Stimulated activated CD4-positive, alpha-beta T cell treated with anti-CD3 and anti-CD28 coated beads, Interleukin-4, amount 100 ng/mL, for 4 hours (primary cell): ENCODE results near the gene HYPK.
"Not testable (repeated sequence)": the region's sequence is repeated elsewhere in the genome, so short reads cannot be mapped to it uniquely, and the experiment has no call there.

ENCODE experiments used
- DNase-seq, 2 experiments: peaks; one replicate each; pipeline ENCODE4 v3.0.0-alpha.2; 2020

The HYPK gene

GRCh38 chr15:43796566-43796965 lies 3.8 kb upstream of the HYPK start:
- DNase-seq, result no peak

DNA sequence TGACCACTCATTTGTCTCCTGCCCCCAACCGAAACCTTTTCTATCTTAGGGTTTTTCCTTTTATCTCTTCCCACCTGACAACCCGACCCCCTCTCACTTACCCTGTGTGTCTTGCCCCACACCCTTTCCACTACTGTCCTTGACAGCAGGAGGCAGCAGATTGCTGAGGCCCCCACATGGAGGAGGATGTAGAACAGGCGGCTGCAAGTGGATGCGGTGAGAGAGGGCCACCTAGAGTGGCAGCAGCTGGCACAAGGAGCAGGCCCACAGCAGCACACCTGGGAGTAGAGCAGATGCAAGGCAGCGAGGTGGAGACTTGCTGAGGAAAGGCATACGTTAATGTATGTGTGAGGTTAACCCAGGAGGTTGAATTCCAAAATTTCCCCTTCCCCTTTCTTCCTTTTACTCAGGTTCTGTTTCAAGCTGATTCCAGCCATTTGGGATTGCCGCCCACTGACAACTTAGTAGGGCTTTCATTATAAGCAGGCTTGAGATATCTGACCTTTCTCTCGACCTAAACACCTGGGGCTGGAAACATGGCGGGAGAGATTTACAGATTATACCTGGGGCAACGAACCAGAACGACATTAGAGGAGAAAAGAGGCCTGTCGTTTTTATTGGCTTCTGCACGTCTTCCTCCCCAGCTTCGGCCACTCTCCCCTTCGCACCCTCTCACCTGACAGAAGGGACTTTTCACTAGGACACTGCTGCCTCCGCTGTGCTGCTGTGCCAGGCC lies 1.0 kb upstream of the HYPK start:
- no peak for DNase-seq

DNA sequence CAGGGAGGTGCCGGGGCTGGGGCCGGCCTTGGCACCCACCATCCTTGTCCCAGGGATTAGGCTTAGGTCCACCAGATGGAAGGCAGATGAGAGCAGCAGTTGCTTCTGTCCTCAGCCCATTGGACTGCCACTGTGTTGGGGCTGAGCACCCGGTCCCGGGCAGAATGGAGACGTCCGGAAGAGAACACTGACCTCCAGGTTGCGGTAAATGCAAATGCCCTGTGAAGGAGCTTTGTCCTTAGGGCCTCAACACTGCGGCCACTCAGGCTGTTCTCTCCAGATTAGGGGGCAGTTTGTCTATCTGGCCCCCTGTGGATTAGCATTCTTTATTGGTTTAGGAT lies 484 bp upstream of the HYPK start, which contains the start of gene SERINC4:
Gene SERINC4 (minus strand): TSS at position 276 of the 341 bp plus-strand sequence. CDS start 234 bp downstream, at position 42.
- DNase-seq, result no peak

- DNase-seq, result not testable (repeated sequence)
Observed at GRCh38 chr15:43802676-43803075, 2.3 kb downstream of the HYPK start.

GRCh38 chr15:43808435-43808950 lies 8.1 kb downstream of the HYPK start:
- DNase-seq, result no peak

DNA sequence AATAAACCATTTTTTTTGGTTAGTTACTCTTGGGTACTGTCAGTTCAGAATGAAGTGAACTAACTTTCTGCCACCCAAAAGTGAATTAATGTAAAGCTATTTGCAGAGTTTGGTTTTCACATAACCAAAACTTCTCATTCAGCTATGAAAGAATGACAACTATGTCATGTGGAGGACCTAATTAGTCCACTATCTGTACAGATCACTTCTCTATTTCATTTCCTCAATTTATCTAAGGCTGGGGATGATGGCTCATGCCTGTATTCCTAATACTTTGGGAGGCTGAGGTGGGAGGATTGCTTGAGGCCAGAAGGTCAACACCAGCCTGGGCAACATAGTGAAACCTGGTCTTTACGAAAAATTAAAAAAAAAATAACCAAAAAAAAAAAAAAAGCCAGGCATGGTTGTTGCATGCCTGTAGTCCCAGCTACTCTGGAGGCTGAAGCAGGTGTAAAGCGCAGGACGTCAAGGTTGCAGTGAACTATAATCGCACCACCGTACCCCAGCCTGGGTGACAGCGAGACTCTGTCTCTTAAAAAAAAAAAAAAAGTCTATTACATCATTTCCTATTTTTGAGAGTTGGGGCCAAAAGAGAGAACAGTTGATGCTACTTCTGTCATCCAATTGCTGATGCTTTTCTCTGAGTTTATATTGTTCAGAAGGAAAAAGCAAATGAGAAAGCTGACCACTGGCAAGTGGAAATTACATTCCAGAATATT lies 8.7 kb downstream of the HYPK start:
- DNase-seq, result no peak

- DNase-seq, result not testable (repeated sequence)
Observed at GRCh38 chr15:43815064-43815463, 14.7 kb downstream of the HYPK start.

GRCh38 chr15:43821505-43821904 lies 21.1 kb downstream of the HYPK start:
- no peak for DNase-seq

DNA sequence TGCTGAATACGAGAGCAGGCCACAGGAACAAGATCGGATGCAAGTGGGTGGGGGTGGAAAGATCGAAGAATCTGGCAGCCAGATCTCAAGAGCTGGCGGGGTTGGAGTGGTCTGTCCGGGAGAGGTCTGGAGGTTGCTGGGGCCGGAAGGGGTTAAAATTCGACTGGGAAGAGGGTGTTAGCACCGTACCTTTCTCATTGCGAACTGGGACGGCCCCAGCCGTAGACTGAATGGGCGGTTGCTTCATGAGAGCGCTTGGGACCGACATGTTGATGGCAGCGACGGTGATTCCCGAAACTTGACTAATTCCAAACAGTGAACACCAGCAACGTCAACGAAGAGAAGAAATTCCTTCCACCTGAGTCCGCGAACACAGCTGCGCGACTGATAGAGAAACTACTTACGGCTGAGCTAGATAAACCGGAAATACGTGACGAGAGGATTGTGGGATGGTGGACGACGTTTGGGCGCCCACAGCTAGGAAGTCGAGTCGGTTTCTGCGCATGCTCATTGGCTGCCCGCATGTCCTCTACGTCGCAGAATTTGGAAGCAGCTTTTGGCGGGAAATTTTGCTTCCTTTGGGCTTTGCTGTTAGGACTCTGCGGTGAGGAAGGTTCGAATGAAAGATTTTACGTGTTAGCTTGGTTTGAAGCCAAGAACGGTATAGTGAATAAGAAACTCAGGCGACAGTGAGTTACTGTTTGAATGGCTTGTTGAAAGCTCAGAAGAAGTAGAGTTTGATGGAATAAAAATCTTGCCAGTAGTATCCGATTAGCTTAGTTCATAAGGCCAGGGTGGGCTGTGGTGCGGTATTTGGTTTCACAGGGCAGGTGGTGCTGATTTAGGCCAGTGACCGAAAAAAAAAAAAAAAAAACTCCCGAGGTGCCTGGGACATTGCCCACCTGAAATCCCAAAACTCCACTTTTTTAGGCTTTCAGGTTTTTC lies 24.2 kb downstream of the HYPK start, which contains the start of gene MFAP1:
Gene MFAP1 (minus strand): TSS at position 389 of the 945 bp plus-strand sequence. CDS start 121 bp downstream, at position 268.
- peak; percentile 80 to 92 for DNase-seq

GRCh38 chr15:43825305-43825704 lies 24.9 kb downstream of the HYPK start:
- DNase-seq, result not testable (repeated sequence)

DNA sequence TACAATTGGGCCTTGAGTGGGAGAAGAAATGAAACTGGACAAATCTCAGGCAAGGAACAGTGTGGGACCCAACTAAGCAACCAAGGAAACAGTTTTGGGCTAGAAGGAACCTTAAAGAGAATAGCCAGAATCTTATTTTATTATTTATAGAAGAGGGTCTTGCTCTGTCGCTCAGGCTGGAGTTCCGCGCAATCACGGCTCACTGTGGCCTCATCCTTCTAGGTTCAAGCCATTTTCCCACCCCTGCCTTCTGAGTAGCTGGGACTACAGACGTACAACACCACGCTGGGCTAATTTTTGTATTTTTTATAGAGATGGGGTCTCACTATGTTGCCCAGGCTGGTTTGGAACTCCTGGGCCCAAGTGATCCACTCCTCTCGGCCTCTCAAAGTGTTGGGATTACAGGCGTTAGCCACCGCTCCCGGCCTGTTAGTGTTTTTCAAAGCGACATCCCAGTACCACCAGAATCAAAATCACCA lies 25.7 kb downstream of the HYPK start:
- DNase-seq, result no peak

- peak; percentile 59 to 70 for DNase-seq
Observed at GRCh38 chr15:43826508-43827341, 26.3 kb downstream of the HYPK start, which contains the start of gene WDR76. Gene WDR76 (plus strand): TSS chr15:43827002. CDS start chr15:43827033, 31 bp downstream.

DNA sequence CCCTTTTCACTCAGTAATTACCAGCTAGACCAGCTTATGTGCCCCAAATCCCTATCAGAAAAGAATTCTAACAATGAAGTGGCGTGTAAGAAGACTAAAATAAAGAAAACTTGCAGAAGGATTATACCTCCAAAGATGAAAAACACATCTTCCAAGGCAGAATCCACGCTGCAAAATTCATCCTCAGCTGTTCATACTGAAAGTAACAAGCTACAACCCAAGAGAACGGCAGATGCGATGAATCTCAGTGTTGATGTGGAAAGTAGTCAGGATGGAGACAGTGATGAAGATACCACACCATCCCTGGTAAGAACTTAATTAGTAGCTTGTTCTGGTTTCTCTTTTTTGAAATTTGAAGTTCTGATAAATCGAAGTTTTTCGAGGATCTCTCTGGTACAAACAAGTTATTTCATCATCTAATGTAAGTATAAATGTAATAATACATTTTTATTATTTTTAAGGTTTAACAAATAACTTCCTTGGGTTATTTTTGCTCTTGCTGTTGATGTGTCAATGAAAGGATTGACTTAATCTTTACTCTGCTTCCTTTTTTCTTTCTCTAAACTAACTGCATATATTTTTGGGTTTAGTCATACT lies 27.8 kb downstream of the HYPK start:
- DNase-seq, result no peak

- not testable (repeated sequence) for DNase-seq
Observed at GRCh38 chr15:43829951-43830540, 29.6 kb downstream of the HYPK start.

DNA sequence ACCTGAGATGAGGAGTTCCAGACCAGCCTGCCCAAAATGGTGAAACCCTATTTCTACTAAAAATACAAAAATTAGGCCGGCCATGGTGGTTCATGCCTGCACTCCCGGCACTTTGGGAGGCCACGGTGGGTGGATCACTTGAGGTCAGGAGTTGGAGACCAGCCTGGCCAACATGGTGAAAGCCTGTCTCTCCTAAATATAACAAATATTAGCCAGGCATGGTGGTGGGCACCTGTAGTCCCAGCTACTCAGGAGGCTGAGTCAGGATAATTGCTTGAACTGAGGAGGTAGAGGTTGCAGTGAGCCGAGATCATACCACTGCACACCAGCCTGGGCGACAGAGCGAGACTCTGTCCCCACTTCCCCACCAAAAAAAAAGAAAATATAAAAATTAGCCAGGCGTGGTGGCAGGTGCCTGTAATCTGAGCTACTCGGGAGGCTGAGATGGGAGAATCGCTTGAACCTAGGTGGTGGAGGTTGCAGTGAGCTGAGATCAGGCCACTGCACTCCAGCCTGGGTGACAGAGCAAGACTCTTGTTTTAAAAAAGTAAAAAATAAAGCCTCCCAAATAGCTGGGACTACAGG lies 30.4 kb downstream of the HYPK start:
- DNase-seq, result not testable (repeated sequence)

GRCh38 chr15:43831519-43832052 lies 31.2 kb downstream of the HYPK start:
- DNase-seq, result not testable (repeated sequence)

GRCh38 chr15:43832485-43832884 lies 32.1 kb downstream of the HYPK start:
- DNase-seq, result not testable (repeated sequence)

GRCh38 chr15:43845421-43845820 lies 45.0 kb downstream of the HYPK start:
- no peak for DNase-seq

GRCh38 chr15:43851251-43851650 lies 50.9 kb downstream of the HYPK start:
- DNase-seq, result no peak

GRCh38 chr15:43852607-43853006 lies 52.2 kb downstream of the HYPK start:
- DNase-seq, result no peak
